ENCODE measurements around the gene THEM4. TPM values are rescaled to one million over a fixed set of nuclear protein-coding genes. Genes with fewer than 3 reads are reported as not detected.

The THEM4 gene
- total RNA-seq, 2 experiments from 2014 or later = 7.2 to 21.5 TPM

- CTCF ChIA-PET (ENCODE audit: unreplicated experiment) = no interaction called here
These were observed 8.8 kb upstream of the THEM4 start for GRCh38 chr1:151918156-151918555.

GRCh38 chr1:151916726-151917370, 7.5 kb upstream of the THEM4 start:
- DNase-seq (ENCODE audit: low spot score) = no peak
- Histone ChIP-seq H3K4me1 (ENCODE audit: insufficient read depth, low read length, poor library complexity, severe bottlenecking) (peaks cover 28% of the 10 kb centered on the region), H3K4me3 (ENCODE audit: low read depth, low read length, poor library complexity, severe bottlenecking) (no peak overlapping the region), H3K36me3 (ENCODE audit: insufficient read depth, low read length) (no peaks in the 10 kb centered on the region), H3K79me2 (ENCODE audit: insufficient read depth, low read depth, low read length) (no peaks in the 10 kb centered on the region), H3K27ac (ENCODE audit: low read depth, low read length, poor library complexity, severe bottlenecking) (no peak overlapping the region), H3K4me2 (ENCODE audit: low read length) (no peak overlapping the region), H2AFZ (ENCODE audit: low read length) (no peak overlapping the region), H3K9me3 (ENCODE audit: low read length) (0 out of 2 replicates have a peak, but pooled peaks cover 5% of the 10 kb centered on the region), H3K9me2 (ENCODE audit: insufficient read depth, low read length) (no peaks in the 10 kb centered on the region), H4K20me1 (ENCODE audit: insufficient read depth, low read length) (no peaks in the 10 kb centered on the region)
- intact Hi-C loops (cut with micrococcal nuclease; ENCODE audit: unreplicated experiment) = no loop called here
- ChIA-PET CTCF (ENCODE audit: unreplicated experiment) (no interaction called here), POLR2A (no interaction called here)
- no TSS peak for BruUV-seq (replicated peaks)
- TF ChIP-seq CTCF (conservative IDR thresholded peaks at IDR 0.05; ENCODE audit: low read length) (no peak), EZH2phosphoT487 (IDR thresholded peaks at IDR 0.05; ENCODE audit: borderline replicate concordance, low read depth, low read length) (no peak)

More at GRCh38 chr1:151918156-151918555, 8.8 kb upstream of the THEM4 start:
- intact Hi-C loops (cut with micrococcal nuclease; ENCODE audit: unreplicated experiment) = no loop called here
- no TSS peak for BruUV-seq (replicated peaks)
- DNase-seq (ENCODE audit: low spot score) = no peak
- POLR2A ChIA-PET = interaction anchor here (0.7 to 0.9 kb wide), 2 partner anchors 116 to 1419 kb away, joined by 3 to 4 read pairs; no protein-coding TSS in a partner anchor
- H3K4me2 ChIP-seq (ENCODE audit: low read length) = no peak overlapping the region
- H3K4me1 ChIP-seq (ENCODE audit: insufficient read depth, low read length, poor library complexity, severe bottlenecking) = peaks cover 38% of the 10 kb centered on the region
- 0 out of 2 replicates have a peak, but pooled peaks cover 1% of the 10 kb centered on the region for H3K9me3 ChIP-seq (ENCODE audit: low read length)
- H4K20me1 ChIP-seq (ENCODE audit: insufficient read depth, low read length) = no peaks in the 10 kb centered on the region
- TF ChIP-seq EZH2phosphoT487 (IDR thresholded peaks at IDR 0.05; ENCODE audit: borderline replicate concordance, low read depth, low read length) = no peak
- TF ChIP-seq CTCF (conservative IDR thresholded peaks at IDR 0.05; ENCODE audit: low read length) = no peak
- no peak overlapping the region for H2AFZ ChIP-seq (ENCODE audit: low read length)
- no peaks in the 10 kb centered on the region for H3K79me2 ChIP-seq (ENCODE audit: insufficient read depth, low read depth, low read length)
- no peak overlapping the region for H3K4me3 ChIP-seq (ENCODE audit: low read depth, low read length, poor library complexity, severe bottlenecking)
- H3K36me3 ChIP-seq (ENCODE audit: insufficient read depth, low read length) = no peaks in the 10 kb centered on the region
- H3K27ac ChIP-seq (ENCODE audit: low read depth, low read length, poor library complexity, severe bottlenecking) = no peak overlapping the region
- H3K9me2 ChIP-seq (ENCODE audit: insufficient read depth, low read length) = no peaks in the 10 kb centered on the region

GRCh38 chr1:151915061-151915686, 5.9 kb upstream of the THEM4 start:
- Histone ChIP-seq H3K4me3 (ENCODE audit: low read depth, low read length, poor library complexity, severe bottlenecking) (no peak overlapping the region), H2AFZ (ENCODE audit: low read length) (no peak overlapping the region), H3K36me3 (ENCODE audit: insufficient read depth, low read length) (no peaks in the 10 kb centered on the region), H3K79me2 (ENCODE audit: insufficient read depth, low read depth, low read length) (no peaks in the 10 kb centered on the region), H3K9me2 (ENCODE audit: insufficient read depth, low read length) (no peaks in the 10 kb centered on the region), H3K4me1 (ENCODE audit: insufficient read depth, low read length, poor library complexity, severe bottlenecking) (peaks cover 13% of the 10 kb centered on the region), H4K20me1 (ENCODE audit: insufficient read depth, low read length) (no peaks in the 10 kb centered on the region), H3K27ac (ENCODE audit: low read depth, low read length, poor library complexity, severe bottlenecking) (no peak overlapping the region), H3K9me3 (ENCODE audit: low read length) (0 out of 2 replicates have a peak, but pooled peaks cover 5% of the 10 kb centered on the region), H3K4me2 (ENCODE audit: low read length) (no peak overlapping the region)
- TF ChIP-seq EZH2phosphoT487 (IDR thresholded peaks at IDR 0.05; ENCODE audit: borderline replicate concordance, low read depth, low read length) (no peak), CTCF (conservative IDR thresholded peaks at IDR 0.05; ENCODE audit: low read length) (no peak)
- ChIA-PET POLR2A (no interaction called here), CTCF (ENCODE audit: unreplicated experiment) (interaction anchor here (0.6 kb wide), 1 partner anchor 87 kb away, joined by 3 read pairs; no protein-coding TSS in a partner anchor)
- no TSS peak for BruUV-seq (replicated peaks)
- intact Hi-C loops (cut with micrococcal nuclease; ENCODE audit: unreplicated experiment) = no loop called here
- no peak for DNase-seq (ENCODE audit: low spot score)
